ENCODE data around the gene GJC3.
"Not testable (repeated sequence)": the region's sequence is repeated elsewhere in the genome, so short reads cannot be mapped to it uniquely, and the experiment has no call there.

The GJC3 gene, protein sequence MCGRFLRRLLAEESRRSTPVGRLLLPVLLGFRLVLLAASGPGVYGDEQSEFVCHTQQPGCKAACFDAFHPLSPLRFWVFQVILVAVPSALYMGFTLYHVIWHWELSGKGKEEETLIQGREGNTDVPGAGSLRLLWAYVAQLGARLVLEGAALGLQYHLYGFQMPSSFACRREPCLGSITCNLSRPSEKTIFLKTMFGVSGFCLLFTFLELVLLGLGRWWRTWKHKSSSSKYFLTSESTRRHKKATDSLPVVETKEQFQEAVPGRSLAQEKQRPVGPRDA

GRCh38 chr7:99928994-99929729 is at the start of gene GJC3:
GJC3 (minus strand) TSS chr7:99929620; CDS start chr7:99929620, 0 bp downstream.
- FAIRE-seq: no peak

DNA sequence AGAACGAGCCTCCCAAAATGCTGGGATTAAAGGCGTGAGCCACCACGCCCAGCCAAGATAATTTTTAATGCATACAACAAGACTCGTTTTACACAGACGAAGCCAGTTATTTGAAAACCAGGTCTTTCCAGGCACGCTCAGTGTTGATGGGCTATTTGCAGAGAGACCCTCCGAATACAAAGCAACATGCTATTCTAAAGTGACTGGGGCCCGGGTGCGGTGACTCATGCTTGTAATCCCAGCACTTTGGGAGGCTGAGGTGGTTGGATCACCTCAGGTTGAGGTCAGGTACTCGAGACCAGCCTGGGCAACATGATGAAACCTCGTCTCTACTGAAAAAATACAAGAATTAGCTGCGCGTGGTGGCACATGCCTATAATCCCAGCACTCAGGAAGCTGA is 47.2 kb upstream of the GJC3 start:
- no peak for FAIRE-seq

GRCh38 chr7:99975782-99976521 is 46.5 kb upstream of the GJC3 start, which contains the start of gene AZGP1:
AZGP1 (minus strand) TSS chr7:99976031; CDS start chr7:99976020, 11 bp downstream.
- no peak for FAIRE-seq

GRCh38 chr7:99974681-99975080 is 45.3 kb upstream of the GJC3 start:
- no peak for FAIRE-seq

GRCh38 chr7:99973817-99974216 is 44.4 kb upstream of the GJC3 start:
- FAIRE-seq: not testable (repeated sequence)

DNA sequence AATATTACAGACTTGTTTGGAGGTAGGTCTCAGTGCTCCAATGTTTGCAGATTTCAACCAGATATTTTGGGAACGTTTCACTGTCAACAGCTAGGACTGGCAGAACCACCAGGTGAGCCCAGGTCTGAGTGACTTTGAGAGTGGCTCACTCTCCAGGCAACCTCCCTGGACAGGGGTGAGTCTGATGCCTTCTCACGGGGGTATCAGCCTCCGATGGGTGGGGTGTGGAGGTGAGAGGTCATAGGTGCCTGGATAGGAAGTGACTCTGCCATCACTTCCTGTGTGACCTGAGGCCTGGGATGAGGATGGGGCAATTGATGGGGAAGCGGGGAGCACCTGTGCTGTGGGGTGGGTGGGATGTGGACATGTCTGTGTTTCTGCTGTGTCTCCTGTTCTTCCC is 41.8 kb upstream of the GJC3 start:
- no peak for FAIRE-seq

GRCh38 chr7:99969813-99970212 is 40.4 kb upstream of the GJC3 start:
- not testable (repeated sequence) for FAIRE-seq

- no peak for FAIRE-seq
These were observed 39.9 kb upstream of the GJC3 start for GRCh38 chr7:99969298-99969697.

DNA sequence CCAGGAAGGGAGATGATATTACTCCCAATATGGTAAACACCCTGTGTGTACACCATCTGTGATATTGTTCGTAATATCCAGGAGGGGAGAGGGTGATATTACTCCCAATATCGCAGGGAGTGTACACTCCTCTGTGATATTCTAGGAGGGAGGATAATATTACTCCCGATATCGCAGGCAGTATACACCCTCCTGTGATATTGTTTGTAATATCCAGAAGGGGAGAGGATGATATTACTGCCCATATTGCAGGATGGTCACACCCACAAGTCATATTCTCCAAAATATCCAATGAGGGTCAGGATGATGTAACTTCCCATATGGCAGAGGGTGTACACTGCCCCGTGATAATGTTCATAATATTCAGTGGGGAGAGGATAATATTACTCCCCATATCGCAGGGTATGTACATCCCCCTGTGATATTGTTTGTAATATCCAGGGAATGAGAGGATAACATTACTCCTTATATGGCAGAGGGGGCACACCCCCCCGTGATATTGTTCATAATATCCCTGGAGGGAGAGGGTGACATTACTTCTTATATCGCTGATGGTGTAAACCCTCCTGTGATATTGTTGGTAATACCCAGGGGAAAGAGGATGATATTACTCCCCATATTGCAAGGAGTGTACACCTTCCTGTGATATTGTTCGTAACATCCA is 29.3 kb upstream of the GJC3 start:
- no peak for FAIRE-seq

DNA sequence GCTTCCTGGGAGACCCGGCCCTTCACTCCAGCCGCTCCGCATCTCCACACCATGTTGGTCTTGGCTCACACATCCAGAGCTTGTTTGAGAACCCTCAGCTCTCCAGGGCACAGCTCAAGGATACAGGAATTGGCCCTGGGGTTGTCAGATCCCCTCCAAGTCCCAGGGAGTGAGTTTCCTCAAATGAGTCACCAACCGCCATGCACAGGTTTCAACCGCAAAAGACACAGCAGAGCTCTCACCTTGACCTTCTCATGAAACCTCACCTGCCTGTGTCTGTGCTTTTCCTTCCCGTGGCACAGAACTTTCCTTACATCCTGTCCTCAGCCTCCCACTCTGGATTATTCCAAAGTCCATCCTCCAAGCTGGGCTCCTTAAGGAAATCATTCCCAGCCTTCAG is 25.8 kb upstream of the GJC3 start:
- no peak for FAIRE-seq

DNA sequence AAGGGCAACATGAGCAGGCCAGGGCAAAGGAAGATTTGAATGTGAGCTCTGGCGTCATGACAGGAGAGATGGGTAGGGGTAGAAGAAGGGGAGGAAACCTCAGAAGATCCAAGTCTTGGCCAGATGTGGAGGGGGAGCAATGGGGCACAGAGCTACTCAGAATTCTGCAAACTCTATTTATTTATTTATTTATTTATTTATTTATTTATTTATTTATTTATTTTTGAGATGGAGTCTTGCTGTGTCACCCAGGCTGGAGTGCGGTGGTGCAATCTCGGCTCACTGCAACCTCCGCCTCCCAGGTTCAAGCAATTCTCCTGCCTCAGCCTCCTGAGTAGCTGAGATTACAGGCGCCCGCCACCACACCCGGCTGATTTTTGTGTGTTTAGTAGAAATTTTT is 25.2 kb upstream of the GJC3 start:
- not testable (repeated sequence) for FAIRE-seq

GRCh38 chr7:99953649-99954048 is 24.2 kb upstream of the GJC3 start:
- no peak for FAIRE-seq

- FAIRE-seq: not testable (repeated sequence)
These were observed 23.2 kb upstream of the GJC3 start for GRCh38 chr7:99952649-99953048.

DNA sequence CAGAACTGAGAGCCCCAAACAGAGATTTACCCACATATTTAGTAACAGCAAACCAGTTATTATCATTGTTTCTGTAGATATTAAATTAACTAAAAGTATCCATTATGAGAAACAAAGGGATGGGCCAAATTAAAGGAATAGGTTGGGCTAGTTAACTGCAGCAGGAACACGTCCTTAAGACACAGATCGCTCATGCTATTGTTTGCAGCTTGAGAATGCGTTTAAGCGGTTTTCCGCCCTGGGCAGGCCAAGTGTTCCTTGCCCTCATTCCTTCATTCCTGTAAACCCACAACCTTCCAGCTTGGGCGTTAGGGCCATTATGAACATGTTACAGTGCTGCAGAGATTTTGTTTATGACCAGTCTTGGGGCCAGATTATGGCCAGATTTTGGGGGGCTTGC is 21.4 kb upstream of the GJC3 start:
- not testable (repeated sequence) for FAIRE-seq

- no peak for FAIRE-seq
These were observed 20.3 kb upstream of the GJC3 start for GRCh38 chr7:99949645-99950228.

GRCh38 chr7:99947608-99948007 is 18.2 kb upstream of the GJC3 start:
- no peak for FAIRE-seq

GRCh38 chr7:99944497-99945070 is 15.2 kb upstream of the GJC3 start:
- FAIRE-seq: no peak

- no peak for FAIRE-seq
These were observed 14.4 kb upstream of the GJC3 start for GRCh38 chr7:99943641-99944496.

DNA sequence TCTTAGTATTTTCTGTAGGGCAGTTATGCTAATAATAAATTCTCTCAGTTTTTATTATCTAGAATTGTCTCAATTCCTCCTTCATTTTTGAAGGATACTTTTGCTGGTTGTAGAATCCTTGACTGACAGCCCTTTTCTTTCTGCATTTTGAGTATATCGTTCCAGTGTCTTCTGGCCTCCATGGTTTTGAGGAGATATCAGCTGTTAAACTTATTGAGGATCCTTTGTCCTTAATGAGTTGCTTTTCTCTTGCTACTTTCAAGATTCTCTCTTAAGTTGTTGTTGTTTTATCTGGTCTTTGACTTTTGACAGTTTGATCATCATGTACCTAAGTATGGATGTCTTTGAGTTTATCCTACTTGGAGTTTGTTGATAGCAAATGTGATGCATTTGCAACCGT is 8.9 kb upstream of the GJC3 start:
- no peak for FAIRE-seq

GRCh38 chr7:99935009-99935408 is 5.6 kb upstream of the GJC3 start:
- FAIRE-seq: not testable (repeated sequence)

GRCh38 chr7:99930376-99930775 is 956 bp upstream of the GJC3 start:
- FAIRE-seq: no peak
